Measurements from ENCODE around the gene KRTAP20-4.

The KRTAP20-4 gene

DNA sequence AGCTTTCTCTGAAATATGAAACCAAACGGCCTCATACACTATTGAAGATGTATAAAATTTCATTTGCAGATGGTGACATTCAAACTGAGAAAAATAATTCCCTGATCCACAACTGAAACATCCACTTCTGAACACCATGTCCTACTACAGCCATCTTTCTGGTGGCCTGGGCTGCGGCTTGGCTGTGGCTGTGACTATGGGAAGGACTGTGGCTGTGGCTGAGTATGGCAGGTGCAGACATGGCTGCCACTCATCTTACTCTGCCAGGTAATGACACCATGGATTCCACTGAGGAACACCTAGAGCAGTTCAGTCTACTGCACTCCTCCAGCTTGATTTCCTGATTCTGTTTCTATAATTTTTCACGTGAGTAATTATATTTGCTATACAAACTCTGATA, at the start of gene KRTAP20-4:
KRTAP20-4 (plus strand) TSS at position 106 of the 400 bp plus-strand sequence.
- intact Hi-C loops (cut with micrococcal nuclease), result no loop called here
- Mint-ChIP-seq H3K4me3 (no peak within 1 kb of the TSS), H3K27ac (no peak within 1 kb of the TSS), H3K27me3 (no peaks in the 10 kb centered on the region), H3K4me1 (ENCODE audit: low read depth) (no peaks in the 10 kb centered on the region), H3K9me3 (peaks cover 30% of the 10 kb centered on the region), H3K36me3 (ENCODE audit: low read depth) (no peaks in the 10 kb centered on the region)

DNA sequence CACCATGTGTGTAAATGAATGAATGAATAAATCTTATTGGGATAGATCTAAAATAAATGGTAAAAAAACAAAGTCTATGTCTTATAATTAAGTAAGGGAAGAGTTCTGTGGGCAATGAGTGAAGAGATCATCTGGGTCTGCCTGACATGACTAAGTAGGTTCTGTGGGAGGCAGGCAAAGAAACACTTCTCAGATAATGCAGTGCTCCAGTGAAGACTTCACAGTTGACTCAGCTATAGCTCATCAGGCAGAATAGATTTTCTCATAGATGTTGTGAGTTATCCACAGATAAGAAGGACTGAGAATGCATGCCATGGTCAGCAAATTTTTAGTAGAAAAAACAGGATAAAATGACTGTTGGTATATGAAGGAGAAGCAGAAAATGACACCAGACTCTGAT, 42.7 kb upstream of the KRTAP20-4 start:
- H3K4me1 Mint-ChIP-seq (ENCODE audit: low read depth), result no peaks in the 10 kb centered on the region
- no peak overlapping the region for H3K27ac Mint-ChIP-seq
- no peak overlapping the region for H3K4me3 Mint-ChIP-seq
- no peaks in the 10 kb centered on the region for H3K36me3 Mint-ChIP-seq (ENCODE audit: low read depth)
- H3K9me3 Mint-ChIP-seq, result no peaks in the 10 kb centered on the region
- H3K27me3 Mint-ChIP-seq, result no peaks in the 10 kb centered on the region
- intact Hi-C loops (cut with micrococcal nuclease), result no loop called here

DNA sequence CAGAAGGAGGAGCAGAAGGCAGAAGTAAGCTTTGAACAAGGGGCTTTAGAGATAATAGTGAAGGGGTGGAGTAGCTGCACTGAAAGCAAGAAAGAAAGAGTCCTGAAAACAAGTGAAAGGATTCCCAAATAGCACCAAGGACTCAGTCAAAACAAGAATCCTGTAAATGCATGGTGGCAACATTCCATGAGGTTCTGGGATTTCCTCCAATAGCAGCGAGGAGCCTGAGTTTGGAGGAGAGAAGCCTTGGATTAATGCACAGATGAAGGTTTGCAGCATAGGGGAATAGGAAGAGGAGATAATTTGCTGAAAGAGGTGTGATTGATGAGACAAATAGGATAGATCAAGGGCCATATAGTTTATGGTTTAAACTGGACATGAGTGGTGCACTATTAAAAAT, 41.1 kb upstream of the KRTAP20-4 start:
- no peaks in the 10 kb centered on the region for H3K36me3 Mint-ChIP-seq (ENCODE audit: low read depth)
- no peak overlapping the region for H3K4me3 Mint-ChIP-seq
- no peaks in the 10 kb centered on the region for H3K4me1 Mint-ChIP-seq (ENCODE audit: low read depth)
- peaks cover 6% of the 10 kb centered on the region for H3K9me3 Mint-ChIP-seq
- no peaks in the 10 kb centered on the region for H3K27me3 Mint-ChIP-seq
- H3K27ac Mint-ChIP-seq, result no peak overlapping the region
- intact Hi-C loops (cut with micrococcal nuclease), result no loop called here

DNA sequence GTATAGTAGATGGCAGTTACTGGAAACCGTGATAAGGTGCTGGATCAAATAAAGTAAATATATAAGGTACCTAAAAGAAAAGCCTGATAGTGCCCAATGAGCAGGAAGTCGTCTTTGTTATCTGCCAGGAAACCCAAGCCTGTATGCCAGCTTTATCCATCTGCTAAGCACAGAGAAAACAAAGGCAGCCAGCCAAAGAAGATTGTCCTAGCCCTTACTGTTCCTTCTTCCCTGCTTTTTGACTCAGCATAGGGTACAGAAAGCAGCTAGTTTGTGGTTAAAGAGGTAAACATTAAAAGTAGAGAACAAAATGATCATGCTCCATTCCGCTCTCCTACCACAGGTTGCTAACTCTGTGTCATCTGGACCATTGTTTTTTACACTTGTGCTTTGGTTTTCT, 40.3 kb upstream of the KRTAP20-4 start:
- Mint-ChIP-seq H3K9me3 (peaks cover 14% of the 10 kb centered on the region), H3K4me3 (no peak overlapping the region), H3K4me1 (ENCODE audit: low read depth) (no peaks in the 10 kb centered on the region), H3K27ac (no peak overlapping the region), H3K27me3 (no peaks in the 10 kb centered on the region), H3K36me3 (ENCODE audit: low read depth) (no peaks in the 10 kb centered on the region)
- intact Hi-C loops (cut with micrococcal nuclease), result no loop called here

DNA sequence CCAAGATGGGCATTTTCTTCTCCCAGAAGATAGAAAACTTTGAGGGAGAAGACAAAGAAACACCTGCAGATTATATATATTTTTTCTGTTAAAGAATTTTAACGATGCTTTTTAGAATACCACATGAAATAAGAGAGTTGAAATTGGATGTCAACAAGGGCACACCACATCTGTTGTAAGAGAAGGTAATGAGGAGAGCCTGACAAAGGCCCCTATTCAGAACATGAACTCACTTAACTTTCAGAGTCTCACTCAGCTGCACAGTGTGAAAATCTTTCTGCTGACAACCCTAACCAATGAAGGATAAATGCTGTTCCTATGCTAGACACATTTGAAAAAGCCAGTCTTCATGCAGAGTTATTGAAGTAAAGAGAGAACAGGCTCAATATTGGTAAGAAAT, 37.6 kb upstream of the KRTAP20-4 start:
- H3K4me1 Mint-ChIP-seq (ENCODE audit: low read depth), result no peaks in the 10 kb centered on the region
- intact Hi-C loops (cut with micrococcal nuclease), result no loop called here
- no peak overlapping the region for H3K4me3 Mint-ChIP-seq
- H3K27me3 Mint-ChIP-seq, result no peaks in the 10 kb centered on the region
- H3K36me3 Mint-ChIP-seq (ENCODE audit: low read depth), result no peaks in the 10 kb centered on the region
- no peak overlapping the region for H3K27ac Mint-ChIP-seq
- H3K9me3 Mint-ChIP-seq, result peaks cover 18% of the 10 kb centered on the region

DNA sequence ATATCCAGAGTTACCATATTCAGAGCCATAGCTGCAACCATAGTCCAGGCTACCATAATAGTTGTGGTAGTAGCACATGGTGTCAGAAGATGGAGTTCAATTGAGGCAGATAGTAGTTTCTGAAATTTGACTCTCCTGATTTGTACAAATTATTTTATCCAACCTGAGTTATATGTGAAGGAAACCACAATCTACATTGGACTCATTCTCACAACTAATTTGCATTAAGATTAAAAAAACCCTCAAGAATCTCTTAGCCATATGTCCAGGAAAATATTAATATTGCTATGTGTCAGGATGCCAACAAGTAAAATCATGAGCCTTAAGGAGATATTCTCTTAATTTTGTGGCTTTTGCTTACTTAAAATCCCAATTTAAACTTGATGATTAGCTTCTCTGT, 30.1 kb upstream of the KRTAP20-4 start, which contains the start of gene KRTAP22-2:
KRTAP22-2 (minus strand) TSS at position 101 of the 400 bp plus-strand sequence.
- Mint-ChIP-seq H3K9me3 (peaks cover 2% of the 10 kb centered on the region), H3K27me3 (no peaks in the 10 kb centered on the region), H3K27ac (no peak within 1 kb of the TSS), H3K4me3 (no peak within 1 kb of the TSS), H3K4me1 (ENCODE audit: low read depth) (no peaks in the 10 kb centered on the region), H3K36me3 (ENCODE audit: low read depth) (no peaks in the 10 kb centered on the region)
- intact Hi-C loops (cut with micrococcal nuclease), result no loop called here

DNA sequence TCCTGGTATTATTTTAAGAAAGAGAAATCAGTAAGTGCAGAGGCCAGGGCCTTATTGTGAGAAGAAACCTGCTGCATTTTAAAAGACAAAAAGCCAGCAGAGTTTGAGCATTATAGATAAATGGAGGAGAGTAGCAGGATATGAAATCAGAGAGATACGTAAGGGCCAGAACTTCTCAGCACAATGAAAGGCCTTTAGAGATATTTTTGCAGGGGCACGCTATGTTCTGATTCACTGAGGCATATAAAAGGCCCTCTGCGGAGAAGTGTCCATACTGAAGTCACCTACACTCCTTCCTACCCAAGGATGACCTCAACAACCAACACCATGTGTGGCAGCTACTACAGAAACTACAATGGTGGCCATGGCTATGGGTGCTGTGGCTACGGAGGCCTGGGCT, 28.3 kb upstream of the KRTAP20-4 start, which contains the start of gene KRTAP6-3:
KRTAP6-3 (plus strand) TSS at position 301 of the 400 bp plus-strand sequence; CDS start at position 307, 6 bp downstream.
- intact Hi-C loops (cut with micrococcal nuclease), result no loop called here
- Mint-ChIP-seq H3K9me3 (no peaks in the 10 kb centered on the region), H3K27ac (no peak within 1 kb of the TSS), H3K4me1 (ENCODE audit: low read depth) (no peaks in the 10 kb centered on the region), H3K27me3 (no peaks in the 10 kb centered on the region), H3K36me3 (ENCODE audit: low read depth) (no peaks in the 10 kb centered on the region), H3K4me3 (no peak within 1 kb of the TSS)

DNA sequence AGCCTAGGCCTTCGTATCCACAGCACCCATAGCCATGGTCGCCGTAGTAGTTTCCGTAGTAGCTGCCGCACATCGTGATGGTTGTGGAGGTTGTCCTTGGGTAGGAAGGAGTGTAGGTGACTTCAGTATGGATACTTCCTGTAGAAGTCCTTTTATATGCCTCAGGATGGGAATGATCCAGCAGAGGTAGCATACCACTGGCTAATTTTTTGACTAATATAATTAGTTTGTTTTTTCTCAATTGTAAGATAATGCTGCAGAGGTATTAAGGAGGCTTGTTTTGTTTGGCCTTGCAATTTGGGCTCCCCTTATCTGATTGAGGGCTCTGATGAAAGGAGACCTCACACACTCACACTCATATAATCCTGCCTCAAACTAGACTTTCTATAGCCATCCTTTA, 21.6 kb upstream of the KRTAP20-4 start, which contains the start of gene KRTAP6-2:
KRTAP6-2 (minus strand) TSS at position 101 of the 400 bp plus-strand sequence; CDS start at position 73, 28 bp downstream.
- intact Hi-C loops (cut with micrococcal nuclease), result no loop called here
- Mint-ChIP-seq H3K9me3 (peaks cover 31% of the 10 kb centered on the region), H3K4me3 (no peak within 1 kb of the TSS), H3K27ac (no peak within 1 kb of the TSS), H3K4me1 (ENCODE audit: low read depth) (no peaks in the 10 kb centered on the region), H3K36me3 (ENCODE audit: low read depth) (no peaks in the 10 kb centered on the region), H3K27me3 (no peaks in the 10 kb centered on the region)

DNA sequence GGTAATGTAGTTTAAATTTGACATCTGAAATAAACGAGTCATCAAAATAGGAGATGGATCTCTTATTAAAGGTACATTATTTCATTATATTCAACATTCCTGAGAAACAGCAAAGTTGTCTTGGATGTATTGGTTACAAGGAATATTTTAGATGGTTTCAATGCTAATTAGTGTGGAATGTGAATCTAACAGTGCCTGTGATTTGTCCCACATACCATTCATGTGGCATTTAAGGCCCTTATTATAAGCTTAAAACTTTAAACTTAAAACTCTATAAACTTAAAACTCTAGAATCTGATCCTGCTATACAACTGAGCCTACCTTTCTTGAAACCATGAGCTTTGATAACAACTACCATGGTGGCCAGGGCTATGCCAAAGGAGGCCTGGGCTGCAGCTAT, 19.6 kb upstream of the KRTAP20-4 start, which contains the start of gene KRTAP22-1:
KRTAP22-1 (plus strand) TSS at position 301 of the 400 bp plus-strand sequence.
- Mint-ChIP-seq H3K36me3 (ENCODE audit: low read depth) (no peaks in the 10 kb centered on the region), H3K4me3 (no peak within 1 kb of the TSS), H3K4me1 (ENCODE audit: low read depth) (no peaks in the 10 kb centered on the region), H3K9me3 (peaks cover 51% of the 10 kb centered on the region), H3K27me3 (no peaks in the 10 kb centered on the region), H3K27ac (no peak within 1 kb of the TSS)
- intact Hi-C loops (cut with micrococcal nuclease), result no loop called here

DNA sequence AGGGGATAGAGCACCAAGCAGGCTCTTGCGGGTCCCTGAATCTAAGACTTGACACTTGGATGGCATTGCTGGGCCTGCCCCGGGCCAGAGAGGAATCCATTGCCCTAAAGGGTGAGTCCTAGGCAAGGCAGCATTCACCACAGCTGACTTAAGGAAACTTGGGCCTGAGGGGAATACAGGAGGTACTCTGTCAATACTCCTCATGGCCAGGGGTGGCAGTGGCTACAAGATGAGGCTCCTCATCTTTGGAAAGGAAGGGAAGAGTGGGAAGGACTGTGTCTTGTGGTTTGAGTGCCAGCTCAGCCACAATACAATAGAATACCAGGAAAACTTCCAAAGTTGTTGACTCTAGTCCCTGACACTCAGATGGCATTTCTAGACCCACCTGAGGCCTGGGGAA, 14.5 kb upstream of the KRTAP20-4 start:
- H3K4me1 Mint-ChIP-seq (ENCODE audit: low read depth), result no peaks in the 10 kb centered on the region
- intact Hi-C loops (cut with micrococcal nuclease), result no loop called here
- H3K27ac Mint-ChIP-seq, result no peak overlapping the region
- H3K4me3 Mint-ChIP-seq, result no peak overlapping the region
- peaks cover 66% of the 10 kb centered on the region for H3K9me3 Mint-ChIP-seq
- no peaks in the 10 kb centered on the region for H3K36me3 Mint-ChIP-seq (ENCODE audit: low read depth)
- H3K27me3 Mint-ChIP-seq, result no peaks in the 10 kb centered on the region

DNA sequence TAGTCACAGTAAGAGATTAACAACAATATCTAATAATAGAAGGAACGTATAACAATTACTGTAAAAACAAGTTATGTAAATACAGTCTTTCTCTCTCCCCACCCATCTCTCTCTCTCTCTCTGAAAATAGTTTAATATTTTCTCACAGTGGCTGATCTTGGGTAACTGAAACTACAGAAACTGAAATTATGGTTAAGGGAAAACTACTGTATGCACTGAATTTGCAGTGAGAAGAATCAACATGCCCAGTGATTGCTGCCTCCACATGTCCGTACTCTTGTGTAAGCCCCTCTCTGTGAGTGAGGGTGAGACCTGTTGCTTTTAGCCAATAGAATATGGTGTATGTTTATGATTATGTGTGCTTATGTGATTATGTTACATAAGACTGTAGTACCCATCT, 8.3 kb upstream of the KRTAP20-4 start:
- Mint-ChIP-seq H3K4me3 (no peak overlapping the region), H3K36me3 (ENCODE audit: low read depth) (no peaks in the 10 kb centered on the region), H3K4me1 (ENCODE audit: low read depth) (no peaks in the 10 kb centered on the region), H3K27me3 (no peaks in the 10 kb centered on the region), H3K27ac (no peak overlapping the region), H3K9me3 (peaks cover 20% of the 10 kb centered on the region)
- intact Hi-C loops (cut with micrococcal nuclease), result no loop called here

DNA sequence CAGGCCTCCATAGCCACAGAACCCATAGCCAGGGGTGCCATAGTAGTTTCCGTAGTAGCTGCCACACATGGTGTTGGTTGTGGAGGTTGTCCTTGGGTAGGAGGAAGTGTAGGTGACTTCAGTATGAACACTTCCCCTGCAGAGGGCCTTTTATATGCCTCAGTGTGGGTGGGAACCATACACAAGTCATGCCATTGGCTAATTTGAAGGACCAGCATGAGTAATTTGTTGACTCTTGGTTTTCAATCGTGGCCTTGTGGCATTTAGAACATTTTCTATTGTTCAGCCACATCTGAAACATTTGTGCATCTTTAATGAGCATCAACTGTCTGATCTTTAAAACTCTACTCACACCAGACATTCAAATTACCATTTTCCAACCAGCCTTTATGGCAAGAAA, 6.6 kb upstream of the KRTAP20-4 start, which contains the start of gene KRTAP6-1:
KRTAP6-1 (minus strand) TSS at position 95 of the 400 bp plus-strand sequence; CDS start at position 69, 26 bp downstream.
- peaks cover 15% of the 10 kb centered on the region for H3K9me3 Mint-ChIP-seq
- no peak within 1 kb of the TSS for H3K27ac Mint-ChIP-seq
- H3K4me1 Mint-ChIP-seq (ENCODE audit: low read depth), result no peaks in the 10 kb centered on the region
- no peak within 1 kb of the TSS for H3K4me3 Mint-ChIP-seq
- H3K36me3 Mint-ChIP-seq (ENCODE audit: low read depth), result no peaks in the 10 kb centered on the region
- intact Hi-C loops (cut with micrococcal nuclease), result no loop called here
- H3K27me3 Mint-ChIP-seq, result no peaks in the 10 kb centered on the region

DNA sequence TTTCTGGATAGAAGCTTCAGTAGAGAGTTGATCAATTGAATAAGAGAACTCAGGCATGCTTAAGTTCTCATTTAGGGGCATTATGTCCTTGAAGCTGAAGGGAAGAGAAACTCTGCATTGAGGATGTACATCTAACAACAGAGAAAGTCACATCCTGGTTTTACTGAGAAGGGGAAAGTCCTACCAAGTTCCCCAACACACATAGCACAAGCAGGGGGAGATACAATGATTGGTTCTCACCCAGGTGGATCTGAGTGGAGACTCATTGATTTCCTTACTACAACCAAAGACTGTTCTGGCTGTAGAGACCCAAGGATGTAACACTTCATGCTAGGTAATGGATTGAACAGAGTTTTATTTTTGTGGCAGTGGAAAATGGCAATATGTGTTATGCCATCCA, 5.2 kb upstream of the KRTAP20-4 start:
- no peaks in the 10 kb centered on the region for H3K36me3 Mint-ChIP-seq (ENCODE audit: low read depth)
- H3K27ac Mint-ChIP-seq, result no peak overlapping the region
- no peak overlapping the region for H3K4me3 Mint-ChIP-seq
- H3K27me3 Mint-ChIP-seq, result no peaks in the 10 kb centered on the region
- H3K4me1 Mint-ChIP-seq (ENCODE audit: low read depth), result no peaks in the 10 kb centered on the region
- H3K9me3 Mint-ChIP-seq, result peaks cover 15% of the 10 kb centered on the region
- intact Hi-C loops (cut with micrococcal nuclease), result no loop called here

DNA sequence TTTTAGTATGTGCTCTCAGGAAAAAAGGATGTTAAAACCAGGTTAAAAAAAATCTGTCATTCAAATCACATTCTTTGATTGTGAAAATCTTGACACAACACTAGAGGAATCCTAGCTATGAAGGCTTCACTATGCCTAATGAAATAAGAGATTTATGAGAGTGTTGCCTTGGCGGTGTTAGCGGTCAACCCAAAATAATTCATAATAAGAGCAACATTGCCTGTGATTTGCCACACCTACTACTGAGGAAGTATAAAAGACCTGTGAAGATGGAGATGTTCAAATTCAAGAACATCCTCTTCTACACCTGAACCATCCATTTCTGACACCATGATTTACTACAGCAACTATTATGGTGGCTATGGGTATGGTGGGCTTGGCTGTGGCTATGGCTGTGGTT, 4.3 kb upstream of the KRTAP20-4 start, which contains the start of gene KRTAP20-1:
KRTAP20-1 (plus strand) TSS at position 301 of the 400 bp plus-strand sequence; CDS start at position 331, 30 bp downstream.
- intact Hi-C loops (cut with micrococcal nuclease), result no loop called here
- H3K27ac Mint-ChIP-seq, result no peak within 1 kb of the TSS
- H3K9me3 Mint-ChIP-seq, result peaks cover 9% of the 10 kb centered on the region
- H3K4me3 Mint-ChIP-seq, result no peak within 1 kb of the TSS
- no peaks in the 10 kb centered on the region for H3K36me3 Mint-ChIP-seq (ENCODE audit: low read depth)
- H3K4me1 Mint-ChIP-seq (ENCODE audit: low read depth), result no peaks in the 10 kb centered on the region
- H3K27me3 Mint-ChIP-seq, result no peaks in the 10 kb centered on the region

DNA sequence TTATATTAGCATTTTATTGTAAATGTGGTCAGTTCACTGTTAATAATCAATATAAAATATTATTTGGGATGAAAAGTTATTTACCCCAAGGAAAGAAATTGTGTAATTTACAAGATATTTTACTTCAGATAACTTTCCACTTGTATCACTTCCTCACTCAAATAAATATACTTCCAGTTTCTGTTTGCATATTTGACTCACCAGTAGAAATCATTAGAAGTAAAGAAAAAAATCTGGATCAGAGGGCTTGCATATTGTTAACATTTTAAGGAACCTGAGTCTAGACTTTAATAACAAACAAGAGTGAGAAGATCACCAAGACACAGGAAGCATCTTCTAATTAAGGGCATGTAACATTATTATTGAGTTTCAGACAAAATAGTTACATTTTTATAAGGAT, 347 bp upstream of the KRTAP20-4 start:
- peaks cover 27% of the 10 kb centered on the region for H3K9me3 Mint-ChIP-seq
- no peak overlapping the region for H3K27ac Mint-ChIP-seq
- no peaks in the 10 kb centered on the region for H3K36me3 Mint-ChIP-seq (ENCODE audit: low read depth)
- intact Hi-C loops (cut with micrococcal nuclease), result no loop called here
- H3K27me3 Mint-ChIP-seq, result no peaks in the 10 kb centered on the region
- no peak overlapping the region for H3K4me3 Mint-ChIP-seq
- H3K4me1 Mint-ChIP-seq (ENCODE audit: low read depth), result no peaks in the 10 kb centered on the region
